OCI-LY3 (cell line): ENCODE data around the gene RNPEPL1.

Experiments
- CTCF ChIP-seq: fragments of 200-600, 300-600 bp; sonication (generic); IDR thresholded peaks from 2 replicates; pipeline ENCODE4 v1.5.1; 2014; ENCODE audit warnings: antibody characterized with exemption, low read length, low read depth
- EZH2phosphoT487 ChIP-seq: fragments of 200-600 bp; shearing (Covaris generic); IDR thresholded peaks from 2 replicates; pipeline ENCODE4 v1.6.1; 2018; ENCODE audit warnings: antibody characterized with exemption, mixed run types, low read depth

GRCh38 chr2:240575101-240575965 is 7.0 kb downstream of the RNPEPL1 start:
- TF ChIP-seq CTCF = no peak
- no peak for TF ChIP-seq EZH2phosphoT487
